KOPT-K1 (cell line): Measurements from ENCODE around the gene ATF2.

Source experiments
- H3K27ac ChIP-seq: fragments of 200-600 bp; sonication (generic); 2 replicates; pipeline ENCODE4 v1.5.1; 2016; ENCODE audit warnings: antibody characterized with exemption, mild to moderate bottlenecking, low read depth, low read length; ENCODE audit not compliant: poor library complexity, severe bottlenecking
- H3K36me3 ChIP-seq: fragments of 200-600 bp; sonication (generic); 2 replicates; pipeline ENCODE4 v1.5.1; 2017; ENCODE audit warnings: antibody characterized with exemption, mild to moderate bottlenecking, low read length, moderate library complexity; ENCODE audit not compliant: insufficient read depth
- H3K9me3 ChIP-seq: fragments of 200-600 bp; sonication (generic); 2 replicates; pipeline ENCODE4 v1.5.1; 2017; ENCODE audit warnings: antibody characterized with exemption, low read length, mild to moderate bottlenecking; ENCODE audit not compliant: insufficient read depth, poor library complexity, severe bottlenecking

The ATF2 gene

GRCh38 chr2:175076272-175076671, 91.7 kb downstream of the ATF2 start:
- no peaks in the 10 kb centered on the region for H3K9me3 ChIP-seq
- peaks cover 88% of the 10 kb centered on the region for H3K36me3 ChIP-seq
- no peak overlapping the region for H3K27ac ChIP-seq

- H3K36me3 ChIP-seq = peaks cover 81% of the 10 kb centered on the region
- no peak overlapping the region for H3K27ac ChIP-seq
- no peaks in the 10 kb centered on the region for H3K9me3 ChIP-seq
Observed at GRCh38 chr2:175074478-175074877, 93.5 kb downstream of the ATF2 start.

GRCh38 chr2:175068534-175068933, 99.5 kb downstream of the ATF2 start:
- H3K27ac ChIP-seq = no peak overlapping the region
- H3K9me3 ChIP-seq = peaks cover 7% of the 10 kb centered on the region
- peaks cover 42% of the 10 kb centered on the region for H3K36me3 ChIP-seq

GRCh38 chr2:175066411-175066810, 101.6 kb downstream of the ATF2 start:
- H3K9me3 ChIP-seq = peaks cover 16% of the 10 kb centered on the region
- H3K27ac ChIP-seq = no peak overlapping the region
- H3K36me3 ChIP-seq = peaks cover 33% of the 10 kb centered on the region

GRCh38 chr2:175064797-175065196, 103.2 kb downstream of the ATF2 start:
- no peak overlapping the region for H3K27ac ChIP-seq
- H3K36me3 ChIP-seq = peaks cover 20% of the 10 kb centered on the region
- H3K9me3 ChIP-seq = peaks cover 16% of the 10 kb centered on the region

GRCh38 chr2:175063741-175064140, 104.3 kb downstream of the ATF2 start:
- Histone ChIP-seq H3K36me3 (peaks cover 26% of the 10 kb centered on the region), H3K9me3 (peaks cover 16% of the 10 kb centered on the region)

GRCh38 chr2:175062787-175063585, 105.0 kb downstream of the ATF2 start:
- Histone ChIP-seq H3K9me3 (peaks cover 16% of the 10 kb centered on the region), H3K27ac (no peak overlapping the region), H3K36me3 (peaks cover 26% of the 10 kb centered on the region)

More at GRCh38 chr2:175063741-175064140, 104.3 kb downstream of the ATF2 start:
- no peak overlapping the region for H3K27ac ChIP-seq

- H3K9me3 ChIP-seq = no peaks in the 10 kb centered on the region
- no peak overlapping the region for H3K27ac ChIP-seq
- H3K36me3 ChIP-seq = peaks cover 6% of the 10 kb centered on the region; the same call in 1 of the 2 replicates
Observed at GRCh38 chr2:175057078-175057685, 110.8 kb downstream of the ATF2 start.

GRCh38 chr2:175055993-175056392, 112.0 kb downstream of the ATF2 start:
- Histone ChIP-seq H3K36me3 (peaks cover 6% of the 10 kb centered on the region; the same call in 1 of the 2 replicates), H3K27ac (no peak overlapping the region), H3K9me3 (no peaks in the 10 kb centered on the region)

- Histone ChIP-seq H3K27ac (no peak overlapping the region), H3K9me3 (no peaks in the 10 kb centered on the region), H3K36me3 (peaks cover 5% of the 10 kb centered on the region; the same call in 1 of the 2 replicates)
Observed at GRCh38 chr2:175054340-175054739, 113.7 kb downstream of the ATF2 start.

GRCh38 chr2:175049661-175050060, 118.3 kb downstream of the ATF2 start:
- H3K9me3 ChIP-seq = no peaks in the 10 kb centered on the region
- no peak overlapping the region for H3K27ac ChIP-seq
- H3K36me3 ChIP-seq = no peaks in the 10 kb centered on the region

GRCh38 chr2:175048275-175048674, 119.7 kb downstream of the ATF2 start:
- Histone ChIP-seq H3K36me3 (no peaks in the 10 kb centered on the region), H3K27ac (no peak overlapping the region), H3K9me3 (no peaks in the 10 kb centered on the region)

GRCh38 chr2:175039490-175039889, 128.5 kb downstream of the ATF2 start:
- Histone ChIP-seq H3K36me3 (no peaks in the 10 kb centered on the region), H3K9me3 (no peaks in the 10 kb centered on the region), H3K27ac (no peak overlapping the region)

- no peak overlapping the region for H3K27ac ChIP-seq
- no peaks in the 10 kb centered on the region for H3K36me3 ChIP-seq
- H3K9me3 ChIP-seq = no peaks in the 10 kb centered on the region
Observed at GRCh38 chr2:175039031-175039430, 129.0 kb downstream of the ATF2 start.

GRCh38 chr2:175037941-175038340, 130.1 kb downstream of the ATF2 start:
- no peak overlapping the region for H3K27ac ChIP-seq
- no peaks in the 10 kb centered on the region for H3K36me3 ChIP-seq
- H3K9me3 ChIP-seq = no peaks in the 10 kb centered on the region

GRCh38 chr2:175036582-175037018, 131.4 kb downstream of the ATF2 start:
- Histone ChIP-seq H3K27ac (no peak overlapping the region), H3K9me3 (no peaks in the 10 kb centered on the region), H3K36me3 (no peaks in the 10 kb centered on the region)
